Melanocyte of skin (primary cell): ENCODE results near the gene DOK6. TPM values are rescaled to one million over a fixed set of nuclear protein-coding genes. Genes with fewer than 3 reads are reported as not detected.

ENCODE experiments used
- total RNA-seq, 2 donors: library from RNA; depleted of rRNA; stranded (reverse); fragments of >200 nt; gene quantifications; 2 replicates each; pipeline ENCODE4 v1.2.3, GENCODE V29; 2012

The DOK6 gene
- not detected for total RNA-seq

DNA sequence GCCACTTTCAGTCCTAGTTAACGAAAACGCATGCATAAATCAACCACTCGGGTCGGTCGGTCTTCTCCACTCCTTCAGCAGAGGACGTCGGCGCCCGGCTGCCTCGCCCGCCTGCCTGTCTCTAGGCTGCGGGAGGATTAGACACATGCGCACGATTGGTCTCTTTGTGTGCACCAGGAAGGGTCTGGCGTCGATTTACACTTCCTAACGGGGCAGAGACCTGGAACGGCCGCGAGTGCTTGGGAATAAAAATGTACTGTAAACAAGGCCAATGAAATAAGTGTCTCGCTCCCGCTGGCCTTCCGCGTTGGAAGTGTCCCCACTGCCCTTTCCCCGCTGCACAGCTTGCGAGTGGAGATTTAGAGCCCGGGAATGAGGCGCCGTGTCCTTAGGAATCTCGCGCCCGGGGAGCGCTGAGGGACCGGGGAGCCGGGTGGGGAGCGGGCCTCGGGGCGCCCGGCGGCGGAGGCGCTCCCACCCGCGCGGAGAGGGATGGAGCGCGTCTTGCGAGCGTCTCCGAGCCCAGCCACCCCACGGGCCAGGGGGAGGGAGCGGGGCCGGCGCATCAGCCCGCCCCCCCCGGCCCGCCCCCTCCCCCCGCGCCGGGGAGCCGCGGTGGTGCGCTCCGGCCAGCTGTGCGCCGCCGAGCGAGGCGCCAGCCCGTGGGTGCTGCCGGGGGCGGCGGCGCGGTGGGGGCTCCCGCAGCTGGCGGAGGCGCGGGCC, at the start of gene DOK6:
TSS of gene DOK6 (plus strand) at position 636 of the 723 bp plus-strand sequence.

